Lower leg skin (tissue), 3 donors: Measurements from ENCODE around the gene RNASEH2C.

Source experiments
- POLR2A ChIP-seq, 2 donors: fragments of 450-650 bp; IDR thresholded peaks; one replicate each; pipeline ENCODE4 v1.6.1; 2016 to 2017; ENCODE audit warnings: antibody characterized with exemption in 2 of 2, mild to moderate bottlenecking in 1 of 2, moderate library complexity in 1 of 2
- TF ChIP-seq, protein P1 (sequence below), 3 donors: fragments of 450-650 bp; IDR thresholded peaks; one replicate each; pipeline ENCODE4 v1.5.1; 2016; ENCODE audit warnings: antibody characterized with exemption in 3 of 3, mild to moderate bottlenecking in 3 of 3, moderate library complexity in 2 of 3

GRCh38 chr11:65719871-65720210 is 757 bp downstream of the RNASEH2C start:
- TF ChIP-seq, protein P1, sequence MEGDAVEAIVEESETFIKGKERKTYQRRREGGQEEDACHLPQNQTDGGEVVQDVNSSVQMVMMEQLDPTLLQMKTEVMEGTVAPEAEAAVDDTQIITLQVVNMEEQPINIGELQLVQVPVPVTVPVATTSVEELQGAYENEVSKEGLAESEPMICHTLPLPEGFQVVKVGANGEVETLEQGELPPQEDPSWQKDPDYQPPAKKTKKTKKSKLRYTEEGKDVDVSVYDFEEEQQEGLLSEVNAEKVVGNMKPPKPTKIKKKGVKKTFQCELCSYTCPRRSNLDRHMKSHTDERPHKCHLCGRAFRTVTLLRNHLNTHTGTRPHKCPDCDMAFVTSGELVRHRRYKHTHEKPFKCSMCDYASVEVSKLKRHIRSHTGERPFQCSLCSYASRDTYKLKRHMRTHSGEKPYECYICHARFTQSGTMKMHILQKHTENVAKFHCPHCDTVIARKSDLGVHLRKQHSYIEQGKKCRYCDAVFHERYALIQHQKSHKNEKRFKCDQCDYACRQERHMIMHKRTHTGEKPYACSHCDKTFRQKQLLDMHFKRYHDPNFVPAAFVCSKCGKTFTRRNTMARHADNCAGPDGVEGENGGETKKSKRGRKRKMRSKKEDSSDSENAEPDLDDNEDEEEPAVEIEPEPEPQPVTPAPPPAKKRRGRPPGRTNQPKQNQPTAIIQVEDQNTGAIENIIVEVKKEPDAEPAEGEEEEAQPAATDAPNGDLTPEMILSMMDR (IDR thresholded peaks at IDR 0.05), result no peak
- no peak for TF ChIP-seq POLR2A (IDR thresholded peaks at IDR 0.05)
